Chondrocyte (in vitro differentiated cells): ENCODE data around the gene CENPF. TPM values are rescaled to one million over a fixed set of nuclear protein-coding genes. Genes with fewer than 3 reads are reported as not detected.

ENCODE experiments used
- DNase-seq: peaks from one replicate; pipeline ENCODE4 v3.0.0; 2021; ENCODE audit warnings: mixed read lengths, low spot score
- H3K27ac Mint-ChIP-seq: one replicate; pipeline ENCODE4 v1.8.0; 2021; ENCODE audit warnings: mild to moderate bottlenecking, moderate library complexity, mixed read lengths; ENCODE audit not compliant: unreplicated experiment
- H3K27me3 Mint-ChIP-seq: 2 replicates; pipeline ENCODE4 v1.8.0; 2021; ENCODE audit warnings: low read depth, mixed read lengths
- H3K36me3 Mint-ChIP-seq: 2 replicates; pipeline ENCODE4 v1.8.0; 2021; ENCODE audit warnings: low read depth, mixed read lengths
- H3K4me1 Mint-ChIP-seq: 2 replicates; pipeline ENCODE4 v1.8.0; 2021; ENCODE audit warnings: low read depth, mild to moderate bottlenecking, mixed read lengths
- H3K4me3 Mint-ChIP-seq: one replicate; pipeline ENCODE4 v1.8.0; 2021; ENCODE audit warnings: mild to moderate bottlenecking, moderate library complexity, mixed read lengths; ENCODE audit not compliant: unreplicated experiment
- H3K9me3 Mint-ChIP-seq: 2 replicates; pipeline ENCODE4 v1.8.0; 2021; ENCODE audit warnings: low read depth, mixed read lengths
- total RNA-seq: library from RNA; stranded (reverse); gene quantifications from 3 replicates; pipeline ENCODE4 v1.2.1, GENCODE V29; 2021
- TF ChIP-seq, protein P1 (sequence below): fragments of 200-600 bp; sonication (generic); IDR thresholded peaks from 2 replicates; pipeline ENCODE4 v1.5.0; 2021; ENCODE audit warnings: antibody characterized with exemption, mild to moderate bottlenecking, moderate library complexity

Gene CENPF
- total RNA-seq, 1 donor from 2014 or later: 19.8 TPM

DNA sequence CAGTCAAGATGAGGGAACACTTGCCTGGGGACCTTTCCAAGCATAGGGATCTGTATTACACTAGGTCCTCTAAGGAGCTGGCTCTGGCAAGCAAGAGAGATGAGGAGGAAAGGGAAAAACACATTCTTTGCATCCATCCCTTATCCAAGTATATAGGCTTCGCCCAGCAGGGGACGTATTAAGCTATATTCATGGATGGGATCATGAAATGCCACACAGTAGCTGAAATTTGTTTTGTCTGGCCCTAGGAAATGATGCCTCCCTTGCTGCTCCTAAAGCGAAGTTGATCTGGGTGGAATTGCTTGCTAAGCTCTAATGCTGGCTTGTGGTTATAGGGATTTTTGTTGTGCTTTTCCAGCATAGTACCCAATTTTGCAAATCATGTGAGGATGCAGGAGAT is 32.1 kb downstream of the CENPF start:
- DNase-seq: no peak
- Mint-ChIP-seq H3K36me3 (no peaks in the 10 kb centered on the region), H3K4me3 (no peak overlapping the region), H3K27me3 (no peaks in the 10 kb centered on the region), H3K9me3 (no peaks in the 10 kb centered on the region), H3K4me1 (peaks cover 3% of the 10 kb centered on the region), H3K27ac (no peak overlapping the region)
- TF ChIP-seq, protein P1, sequence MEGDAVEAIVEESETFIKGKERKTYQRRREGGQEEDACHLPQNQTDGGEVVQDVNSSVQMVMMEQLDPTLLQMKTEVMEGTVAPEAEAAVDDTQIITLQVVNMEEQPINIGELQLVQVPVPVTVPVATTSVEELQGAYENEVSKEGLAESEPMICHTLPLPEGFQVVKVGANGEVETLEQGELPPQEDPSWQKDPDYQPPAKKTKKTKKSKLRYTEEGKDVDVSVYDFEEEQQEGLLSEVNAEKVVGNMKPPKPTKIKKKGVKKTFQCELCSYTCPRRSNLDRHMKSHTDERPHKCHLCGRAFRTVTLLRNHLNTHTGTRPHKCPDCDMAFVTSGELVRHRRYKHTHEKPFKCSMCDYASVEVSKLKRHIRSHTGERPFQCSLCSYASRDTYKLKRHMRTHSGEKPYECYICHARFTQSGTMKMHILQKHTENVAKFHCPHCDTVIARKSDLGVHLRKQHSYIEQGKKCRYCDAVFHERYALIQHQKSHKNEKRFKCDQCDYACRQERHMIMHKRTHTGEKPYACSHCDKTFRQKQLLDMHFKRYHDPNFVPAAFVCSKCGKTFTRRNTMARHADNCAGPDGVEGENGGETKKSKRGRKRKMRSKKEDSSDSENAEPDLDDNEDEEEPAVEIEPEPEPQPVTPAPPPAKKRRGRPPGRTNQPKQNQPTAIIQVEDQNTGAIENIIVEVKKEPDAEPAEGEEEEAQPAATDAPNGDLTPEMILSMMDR: no peak

DNA sequence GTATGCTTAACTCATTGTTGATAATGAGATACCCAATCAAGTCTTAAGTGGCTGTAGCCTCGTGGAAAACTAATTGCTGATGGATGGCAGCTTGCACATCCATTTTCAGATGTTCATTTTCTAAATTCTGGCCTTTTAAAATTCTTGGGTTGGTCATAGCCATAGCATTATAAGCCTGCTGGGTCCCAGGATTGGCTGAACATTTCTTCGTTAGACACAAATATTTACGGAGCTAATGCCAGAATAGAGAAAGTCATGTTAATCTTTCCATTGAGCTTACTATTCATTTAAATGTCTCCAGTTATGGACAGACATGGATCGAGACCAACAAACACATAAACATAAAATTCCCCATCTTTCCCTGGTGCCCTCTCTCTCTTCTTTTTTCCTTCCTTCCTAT is 32.5 kb downstream of the CENPF start:
- Mint-ChIP-seq H3K9me3 (no peaks in the 10 kb centered on the region), H3K36me3 (no peaks in the 10 kb centered on the region), H3K27ac (no peak overlapping the region), H3K4me3 (no peak overlapping the region), H3K27me3 (no peaks in the 10 kb centered on the region), H3K4me1 (peaks cover 3% of the 10 kb centered on the region)
- DNase-seq: no peak
- TF ChIP-seq, protein P1: no peak

DNA sequence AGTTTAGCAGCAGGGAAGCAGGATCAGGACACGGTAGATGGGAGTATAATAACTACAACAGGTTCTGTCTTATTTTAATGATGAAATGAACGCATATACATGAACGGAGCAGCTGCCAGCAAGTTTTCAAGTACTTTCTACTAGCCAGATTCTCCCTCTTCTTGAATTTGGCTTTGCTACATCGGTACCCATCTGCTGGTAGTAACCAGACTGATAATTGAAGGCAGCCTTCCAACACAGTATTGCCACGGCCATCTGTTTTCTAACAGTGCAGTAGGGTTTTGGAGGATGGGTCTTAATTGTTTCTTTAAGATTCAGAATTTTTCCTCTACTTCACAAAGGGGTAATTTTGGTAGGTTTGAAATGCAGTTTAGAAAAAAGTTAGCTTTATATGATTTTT is 33.4 kb downstream of the CENPF start:
- H3K4me3 Mint-ChIP-seq: no peak overlapping the region
- no peaks in the 10 kb centered on the region for H3K9me3 Mint-ChIP-seq
- no peaks in the 10 kb centered on the region for H3K36me3 Mint-ChIP-seq
- no peak for DNase-seq
- TF ChIP-seq, protein P1: no peak
- peaks cover 3% of the 10 kb centered on the region for H3K4me1 Mint-ChIP-seq
- H3K27ac Mint-ChIP-seq: no peak overlapping the region
- H3K27me3 Mint-ChIP-seq: no peaks in the 10 kb centered on the region

DNA sequence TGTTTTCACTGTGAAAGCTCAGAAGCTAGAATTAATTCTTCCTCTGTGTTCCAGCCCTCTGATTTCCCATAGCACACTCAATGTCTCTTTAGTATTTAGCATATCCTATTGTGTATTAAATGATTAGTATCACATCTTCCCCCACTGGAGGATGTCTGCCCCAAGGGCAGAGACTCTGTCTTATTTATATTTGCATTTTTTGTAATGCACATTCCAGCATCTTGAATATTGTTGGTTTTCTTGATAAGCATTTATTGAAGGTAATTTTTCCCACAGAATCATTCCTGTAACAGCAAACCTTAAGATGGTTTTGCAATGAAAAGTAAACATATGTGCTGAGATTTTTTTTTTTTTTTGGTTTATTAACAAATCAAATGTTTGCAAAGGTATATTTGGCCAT is 34.1 kb downstream of the CENPF start:
- Mint-ChIP-seq H3K27me3 (no peaks in the 10 kb centered on the region), H3K4me1 (peaks cover 3% of the 10 kb centered on the region), H3K27ac (no peak overlapping the region), H3K4me3 (no peak overlapping the region), H3K9me3 (no peaks in the 10 kb centered on the region), H3K36me3 (no peaks in the 10 kb centered on the region)
- TF ChIP-seq, protein P1: no peak
- no peak for DNase-seq

DNA sequence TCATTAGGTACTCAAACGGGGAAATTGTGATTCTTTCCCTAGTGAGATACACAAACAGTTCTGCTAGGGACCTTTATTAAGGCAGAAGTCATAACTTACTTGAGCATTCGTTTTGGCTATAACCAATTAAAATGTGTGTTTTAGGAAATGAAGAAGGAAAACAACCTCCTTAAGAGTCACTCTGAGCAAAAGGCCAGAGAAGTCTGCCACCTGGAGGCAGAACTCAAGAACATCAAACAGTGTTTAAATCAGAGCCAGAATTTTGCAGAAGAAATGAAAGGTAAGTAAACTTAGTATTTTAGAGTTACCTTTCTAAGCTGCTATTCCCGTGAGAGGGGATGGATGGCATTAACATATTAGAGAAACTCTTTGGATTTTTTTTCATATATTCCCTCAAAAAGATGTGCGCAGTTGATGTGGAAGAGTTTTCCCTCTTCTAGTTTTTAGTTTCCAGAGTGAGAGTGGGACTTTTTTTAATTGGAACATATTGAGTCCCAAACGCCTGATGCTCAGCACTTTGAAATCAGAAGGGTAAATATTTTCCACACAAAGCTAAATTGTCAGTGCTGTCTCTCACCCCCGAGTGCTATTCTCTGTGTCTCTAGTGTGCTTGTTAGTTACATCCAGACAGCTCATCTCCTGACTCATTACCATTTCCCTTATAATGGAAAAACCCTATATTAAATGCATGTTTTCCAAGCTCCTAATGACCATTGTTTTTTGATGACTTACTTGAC is 34.9 kb downstream of the CENPF start:
- no peak overlapping the region for H3K4me3 Mint-ChIP-seq
- no peaks in the 10 kb centered on the region for H3K27me3 Mint-ChIP-seq
- no peak for DNase-seq
- H3K4me1 Mint-ChIP-seq: peaks cover 3% of the 10 kb centered on the region
- TF ChIP-seq, protein P1: peak; percentile 90
- no peak overlapping the region for H3K27ac Mint-ChIP-seq
- no peaks in the 10 kb centered on the region for H3K36me3 Mint-ChIP-seq
- H3K9me3 Mint-ChIP-seq: no peaks in the 10 kb centered on the region
